ENCODE results near the gene AMZ2. TPM values are rescaled to one million over a fixed set of nuclear protein-coding genes. Genes with fewer than 3 reads are reported as not detected.

The AMZ2 gene
- total RNA-seq, 1 donor from 2014 or later: 66.5 TPM

DNA sequence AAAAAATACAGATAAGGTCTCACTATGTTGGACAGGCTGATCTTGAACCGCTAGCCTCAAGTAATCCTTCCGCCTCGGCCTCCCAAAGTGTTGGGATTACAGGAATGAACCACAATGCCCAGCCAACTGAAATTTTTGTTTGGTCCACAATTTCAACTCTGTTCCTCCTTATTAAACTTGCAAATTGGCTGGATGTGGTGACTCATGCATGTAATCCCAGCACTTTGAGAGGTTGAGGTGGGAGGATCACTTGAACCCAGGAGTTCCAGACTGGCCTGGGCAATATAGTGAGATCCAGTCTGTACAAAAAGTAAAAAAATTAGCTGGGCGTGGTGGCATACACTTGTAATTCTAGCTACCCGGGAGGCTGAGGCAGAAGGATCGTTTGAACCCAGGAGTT, 56.9 kb downstream of the AMZ2 start:
- no peaks in the 10 kb centered on the region for H3K9me3 Mint-ChIP-seq (ENCODE audit: low read depth)
- H3K27me3 Mint-ChIP-seq (ENCODE audit: low read depth): no peaks in the 10 kb centered on the region
- H3K4me1 Mint-ChIP-seq (ENCODE audit: low read depth): peaks cover 13% of the 10 kb centered on the region
- TF ChIP-seq, protein P1, sequence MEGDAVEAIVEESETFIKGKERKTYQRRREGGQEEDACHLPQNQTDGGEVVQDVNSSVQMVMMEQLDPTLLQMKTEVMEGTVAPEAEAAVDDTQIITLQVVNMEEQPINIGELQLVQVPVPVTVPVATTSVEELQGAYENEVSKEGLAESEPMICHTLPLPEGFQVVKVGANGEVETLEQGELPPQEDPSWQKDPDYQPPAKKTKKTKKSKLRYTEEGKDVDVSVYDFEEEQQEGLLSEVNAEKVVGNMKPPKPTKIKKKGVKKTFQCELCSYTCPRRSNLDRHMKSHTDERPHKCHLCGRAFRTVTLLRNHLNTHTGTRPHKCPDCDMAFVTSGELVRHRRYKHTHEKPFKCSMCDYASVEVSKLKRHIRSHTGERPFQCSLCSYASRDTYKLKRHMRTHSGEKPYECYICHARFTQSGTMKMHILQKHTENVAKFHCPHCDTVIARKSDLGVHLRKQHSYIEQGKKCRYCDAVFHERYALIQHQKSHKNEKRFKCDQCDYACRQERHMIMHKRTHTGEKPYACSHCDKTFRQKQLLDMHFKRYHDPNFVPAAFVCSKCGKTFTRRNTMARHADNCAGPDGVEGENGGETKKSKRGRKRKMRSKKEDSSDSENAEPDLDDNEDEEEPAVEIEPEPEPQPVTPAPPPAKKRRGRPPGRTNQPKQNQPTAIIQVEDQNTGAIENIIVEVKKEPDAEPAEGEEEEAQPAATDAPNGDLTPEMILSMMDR (IDR thresholded peaks at IDR 0.05): no peak
- no peak overlapping the region for H3K27ac Mint-ChIP-seq (ENCODE audit: unreplicated experiment)
- H3K36me3 Mint-ChIP-seq (ENCODE audit: low read depth): no peaks in the 10 kb centered on the region
- DNase-seq (ENCODE audit: low spot score): no peak
- H3K4me3 Mint-ChIP-seq (ENCODE audit: unreplicated experiment): no peak overlapping the region

DNA sequence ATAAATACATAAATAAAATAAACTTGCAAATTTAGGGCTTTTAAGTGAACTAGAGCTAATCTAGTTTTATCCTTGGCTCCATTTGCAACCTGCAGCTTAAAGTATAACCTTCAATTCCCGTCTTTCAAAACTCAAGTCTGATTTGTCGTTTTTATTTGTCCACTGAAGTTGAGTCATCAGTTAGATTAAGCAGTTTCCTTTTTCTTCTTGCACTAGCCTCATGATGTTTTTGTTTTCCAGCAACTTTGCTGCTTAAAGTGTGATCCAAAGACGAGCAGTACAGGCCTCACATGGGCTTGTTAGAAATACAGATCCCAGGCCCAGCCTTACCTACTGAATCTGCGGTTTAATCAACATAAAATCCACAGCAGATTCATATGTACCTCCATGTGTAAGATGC, 57.3 kb downstream of the AMZ2 start:
- H3K4me1 Mint-ChIP-seq (ENCODE audit: low read depth): peaks cover 13% of the 10 kb centered on the region
- no peaks in the 10 kb centered on the region for H3K9me3 Mint-ChIP-seq (ENCODE audit: low read depth)
- TF ChIP-seq, protein P1 (IDR thresholded peaks at IDR 0.05): no peak
- DNase-seq (ENCODE audit: low spot score): no peak
- H3K27ac Mint-ChIP-seq (ENCODE audit: unreplicated experiment): no peak overlapping the region
- no peaks in the 10 kb centered on the region for H3K27me3 Mint-ChIP-seq (ENCODE audit: low read depth)
- H3K4me3 Mint-ChIP-seq (ENCODE audit: unreplicated experiment): no peak overlapping the region
- no peaks in the 10 kb centered on the region for H3K36me3 Mint-ChIP-seq (ENCODE audit: low read depth)

Other genes with a start within 250 kb of the AMZ2 start
- 92.5 to 95.4 TPM (median 93.4 TPM) in 3 replicates for gene KPNA2, start 212.3 kb upstream of the AMZ2 start, total RNA-seq
- gene SLC16A6, start 43.1 kb downstream of the AMZ2 start, total RNA-seq: 0.15 to 0.44 TPM (median 0.31 TPM) in 3 replicates
- 5.8 to 9.1 TPM (median 7.4 TPM) in 3 replicates for gene ARSG, start 43.5 kb downstream of the AMZ2 start, total RNA-seq
- gene WIPI1, start 209.5 kb downstream of the AMZ2 start, total RNA-seq: 109 to 119 TPM (median 112 TPM) in 3 replicates